ENCODE measurements around the gene CITED2. TPM values are rescaled to one million over a fixed set of nuclear protein-coding genes. Genes with fewer than 3 reads are reported as not detected.

CITED2 gene
- total RNA-seq, 2 experiments from 2014 or later, result 37.5 to 39.7 TPM

DNA sequence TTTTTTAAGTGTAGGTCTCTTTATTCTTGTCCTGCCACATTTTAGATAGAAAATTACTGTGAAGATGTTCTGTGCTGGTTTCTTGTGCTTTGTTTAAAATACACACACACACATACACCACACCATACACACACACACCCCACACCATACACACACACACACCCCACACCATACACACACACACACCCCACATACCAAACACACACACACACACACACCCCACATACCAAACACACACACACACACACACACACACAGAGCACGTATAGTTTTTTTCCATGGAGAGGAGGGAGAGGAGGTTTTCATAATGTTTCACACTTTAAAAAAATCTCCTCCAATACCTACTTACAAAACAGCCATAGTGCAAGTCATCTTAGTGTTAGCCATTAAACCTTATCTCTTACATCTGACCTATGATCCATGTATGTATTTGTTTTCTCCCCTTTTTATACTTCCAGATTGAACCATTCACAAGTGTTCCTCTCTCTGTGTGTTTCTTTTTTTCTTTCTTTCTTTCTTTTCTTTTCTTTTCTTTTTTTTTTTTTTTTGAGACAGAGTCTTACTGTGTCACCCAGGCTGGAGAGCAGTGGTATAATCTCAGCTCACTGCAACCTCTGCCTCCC is 19.7 kb upstream of the CITED2 start:
- H3K27ac Mint-ChIP-seq, result no peak overlapping the region
- no peaks in the 10 kb centered on the region for H3K27me3 Mint-ChIP-seq
- H3K9me3 Mint-ChIP-seq, result no peaks in the 10 kb centered on the region

GRCh38 chr6:139392794-139393193 is 18.3 kb upstream of the CITED2 start:
- Mint-ChIP-seq H3K4me1 (ENCODE audit: low read depth) (no peaks in the 10 kb centered on the region), H3K4me3 (no peak overlapping the region), H3K27me3 (no peaks in the 10 kb centered on the region), H3K9me3 (no peaks in the 10 kb centered on the region), H3K36me3 (ENCODE audit: low read depth) (no peaks in the 10 kb centered on the region), H3K27ac (no peak overlapping the region)
- DNase-seq, result no peak
- intact Hi-C loops (cut with micrococcal nuclease), result no loop called here
- TF ChIP-seq, protein P1, sequence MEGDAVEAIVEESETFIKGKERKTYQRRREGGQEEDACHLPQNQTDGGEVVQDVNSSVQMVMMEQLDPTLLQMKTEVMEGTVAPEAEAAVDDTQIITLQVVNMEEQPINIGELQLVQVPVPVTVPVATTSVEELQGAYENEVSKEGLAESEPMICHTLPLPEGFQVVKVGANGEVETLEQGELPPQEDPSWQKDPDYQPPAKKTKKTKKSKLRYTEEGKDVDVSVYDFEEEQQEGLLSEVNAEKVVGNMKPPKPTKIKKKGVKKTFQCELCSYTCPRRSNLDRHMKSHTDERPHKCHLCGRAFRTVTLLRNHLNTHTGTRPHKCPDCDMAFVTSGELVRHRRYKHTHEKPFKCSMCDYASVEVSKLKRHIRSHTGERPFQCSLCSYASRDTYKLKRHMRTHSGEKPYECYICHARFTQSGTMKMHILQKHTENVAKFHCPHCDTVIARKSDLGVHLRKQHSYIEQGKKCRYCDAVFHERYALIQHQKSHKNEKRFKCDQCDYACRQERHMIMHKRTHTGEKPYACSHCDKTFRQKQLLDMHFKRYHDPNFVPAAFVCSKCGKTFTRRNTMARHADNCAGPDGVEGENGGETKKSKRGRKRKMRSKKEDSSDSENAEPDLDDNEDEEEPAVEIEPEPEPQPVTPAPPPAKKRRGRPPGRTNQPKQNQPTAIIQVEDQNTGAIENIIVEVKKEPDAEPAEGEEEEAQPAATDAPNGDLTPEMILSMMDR (IDR thresholded peaks at IDR 0.05), result no peak
- POLR2A ChIA-PET, result interaction anchor here (0.6 kb wide), 1 partner anchor 17 kb away, joined by 4 read pairs; no protein-coding TSS in a partner anchor
- no peak for ATAC-seq
- CTCF ChIA-PET, result no interaction called here

More for the DNA sequence above, 19.7 kb upstream of the CITED2 start:
- DNase-seq (no peak), ATAC-seq (no peak)
- H3K4me3 Mint-ChIP-seq, result no peak overlapping the region
- ChIA-PET CTCF (no interaction called here), POLR2A (no interaction called here)
- intact Hi-C loops (cut with micrococcal nuclease), result no loop called here
- no peaks in the 10 kb centered on the region for H3K4me1 Mint-ChIP-seq (ENCODE audit: low read depth)
- no peaks in the 10 kb centered on the region for H3K36me3 Mint-ChIP-seq (ENCODE audit: low read depth)
- TF ChIP-seq, protein P1 (IDR thresholded peaks at IDR 0.05), result no peak

DNA sequence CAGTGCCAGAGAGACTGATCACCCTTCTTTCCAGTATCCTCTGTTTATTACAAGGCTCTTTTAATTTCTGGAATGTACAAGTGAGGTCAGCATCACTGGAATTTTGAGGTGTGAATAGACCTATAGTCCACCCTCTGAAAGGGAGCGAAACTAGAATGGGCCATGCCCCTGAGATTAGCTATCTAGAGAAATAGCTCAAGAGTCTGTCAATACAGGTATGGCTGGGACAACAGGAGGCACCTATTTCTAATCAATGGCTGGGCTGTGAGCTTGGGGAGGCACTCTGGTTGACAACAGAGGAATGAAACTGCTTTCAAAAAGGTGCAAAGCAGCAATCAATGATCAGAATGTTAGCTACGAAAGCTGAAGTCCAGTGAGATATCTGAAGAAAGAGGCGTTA is 17.3 kb upstream of the CITED2 start:
- DNase-seq (no peak), ATAC-seq (no peak)
- CTCF ChIA-PET, result no interaction called here
- POLR2A ChIA-PET, result no interaction called here
- Mint-ChIP-seq H3K27me3 (no peaks in the 10 kb centered on the region), H3K36me3 (ENCODE audit: low read depth) (no peaks in the 10 kb centered on the region), H3K4me3 (no peak overlapping the region), H3K9me3 (no peaks in the 10 kb centered on the region), H3K4me1 (ENCODE audit: low read depth) (no peaks in the 10 kb centered on the region), H3K27ac (no peak overlapping the region)
- intact Hi-C loops (cut with micrococcal nuclease), result no loop called here
- TF ChIP-seq, protein P1 (IDR thresholded peaks at IDR 0.05), result no peak

DNA sequence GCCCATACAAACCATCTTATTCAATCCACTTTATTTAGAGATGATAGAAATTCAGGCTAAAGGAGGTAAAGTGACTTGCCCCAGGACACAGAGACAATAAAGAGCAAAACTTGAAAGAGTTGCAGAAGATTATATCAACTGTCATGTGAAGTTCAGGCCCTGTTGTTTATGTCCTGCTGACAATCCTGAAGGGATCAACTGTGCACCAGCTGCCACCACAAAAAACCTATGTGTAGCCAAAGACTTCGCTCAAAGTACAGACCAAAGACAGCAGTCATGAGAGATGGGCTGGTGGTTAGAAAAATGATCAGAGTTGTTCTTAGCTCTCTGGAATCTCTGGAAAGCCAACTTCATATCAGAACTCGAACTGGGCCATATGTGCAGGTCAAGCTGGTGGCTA is 16.0 kb upstream of the CITED2 start:
- H3K4me3 Mint-ChIP-seq, result no peak overlapping the region
- TF ChIP-seq, protein P1 (IDR thresholded peaks at IDR 0.05), result no peak
- no peaks in the 10 kb centered on the region for H3K36me3 Mint-ChIP-seq (ENCODE audit: low read depth)
- H3K4me1 Mint-ChIP-seq (ENCODE audit: low read depth), result no peaks in the 10 kb centered on the region
- POLR2A ChIA-PET, result no interaction called here
- CTCF ChIA-PET, result no interaction called here
- ATAC-seq (no peak), DNase-seq (no peak)
- intact Hi-C loops (cut with micrococcal nuclease), result no loop called here
- no peak overlapping the region for H3K27ac Mint-ChIP-seq
- no peaks in the 10 kb centered on the region for H3K27me3 Mint-ChIP-seq
- no peaks in the 10 kb centered on the region for H3K9me3 Mint-ChIP-seq

- Mint-ChIP-seq H3K27me3 (no peaks in the 10 kb centered on the region), H3K4me3 (no peak overlapping the region), H3K9me3 (no peaks in the 10 kb centered on the region), H3K27ac (no peak overlapping the region), H3K4me1 (ENCODE audit: low read depth) (no peaks in the 10 kb centered on the region), H3K36me3 (ENCODE audit: low read depth) (no peaks in the 10 kb centered on the region)
- ChIA-PET POLR2A (no interaction called here), CTCF (interaction anchor here (1.5 kb wide), 1 partner anchor 19 kb away, joined by 5 read pairs; no protein-coding TSS in a partner anchor)
- ATAC-seq (no peak), DNase-seq (no peak)
- TF ChIP-seq, protein P1 (IDR thresholded peaks at IDR 0.05), result no peak
- intact Hi-C loops (cut with micrococcal nuclease), result no loop called here
These were observed 13.9 kb upstream of the CITED2 start for GRCh38 chr6:139388384-139388783.

Measured in activated CD8-positive, alpha-beta T cell treated with anti-CD3 and anti-CD28 coated beads for 36 hours (primary cell).